PC-9 (cell line): ENCODE data around the gene VSX1.

Experiments
- CTCF ChIP-seq: fragments of 200-600 bp; sonication (generic); conservative IDR thresholded peaks from 2 replicates; pipeline ENCODE4 v1.6.1; 2017; ENCODE audit warnings: mixed run types, antibody characterized with exemption, mild to moderate bottlenecking, moderate library complexity
- EZH2 ChIP-seq: fragments of 200-600 bp; sonication (generic); IDR thresholded peaks from 2 replicates; pipeline ENCODE4 v1.8.0; 2017; ENCODE audit warnings: antibody characterized with exemption, low read depth

- no peak for TF ChIP-seq CTCF
- no peak for TF ChIP-seq EZH2
These were observed 37.7 kb downstream of the VSX1 start for GRCh38 chr20:25044261-25044560.
